KOPT-K1 (cell line): ENCODE measurements around the gene PPP2R2B.

Experiments used
- H3K27ac ChIP-seq: fragments of 200-600 bp; sonication (generic); 2 replicates; pipeline ENCODE4 v1.5.1; 2016; ENCODE audit warnings: antibody characterized with exemption, mild to moderate bottlenecking, low read depth, low read length; ENCODE audit not compliant: poor library complexity, severe bottlenecking
- H3K36me3 ChIP-seq: fragments of 200-600 bp; sonication (generic); 2 replicates; pipeline ENCODE4 v1.5.1; 2017; ENCODE audit warnings: antibody characterized with exemption, mild to moderate bottlenecking, low read length, moderate library complexity; ENCODE audit not compliant: insufficient read depth
- H3K9me3 ChIP-seq: fragments of 200-600 bp; sonication (generic); 2 replicates; pipeline ENCODE4 v1.5.1; 2017; ENCODE audit warnings: antibody characterized with exemption, low read length, mild to moderate bottlenecking; ENCODE audit not compliant: insufficient read depth, poor library complexity, severe bottlenecking

The PPP2R2B gene

DNA sequence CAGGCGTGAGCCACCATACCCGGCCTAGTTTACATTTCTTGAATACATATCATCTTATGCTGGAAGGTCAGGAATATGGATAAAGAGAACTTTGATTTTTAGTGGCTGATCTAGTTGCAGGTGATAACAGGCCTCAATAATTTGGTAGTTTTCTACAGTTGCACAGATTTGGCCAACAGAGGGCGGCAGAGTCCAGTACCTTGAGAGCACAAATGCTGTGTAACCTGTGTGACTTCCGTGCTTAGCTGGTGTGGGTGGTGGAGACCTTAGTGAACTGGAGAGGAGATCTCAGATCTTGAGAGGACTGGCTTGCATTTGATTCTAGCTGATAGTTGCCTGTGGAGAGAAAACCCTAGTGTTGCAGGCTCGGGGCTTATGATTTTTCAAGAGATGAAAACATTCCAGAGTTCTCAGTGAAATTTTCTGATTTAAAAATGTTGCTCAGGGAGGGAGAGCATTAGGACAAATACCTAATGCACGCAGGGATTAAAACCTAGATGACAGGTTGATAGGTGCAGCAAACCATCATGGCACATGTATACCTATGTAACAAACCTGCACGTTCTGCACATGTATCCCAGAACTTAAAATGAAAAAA is 345.2 kb downstream of the PPP2R2B start:
- no peaks in the 10 kb centered on the region for H3K9me3 ChIP-seq
- H3K36me3 ChIP-seq: no peaks in the 10 kb centered on the region
- no peak overlapping the region for H3K27ac ChIP-seq
